IPS DF 6.9 (cell line): Measurements from ENCODE around the gene NACC2.

ENCODE experiments used
- DNase-seq: peaks from one replicate; pipeline ENCODE4 v3.0.0-alpha.2; 2013; ENCODE audit warnings: low read depth, low spot score
- H3K27ac ChIP-seq: one replicate; pipeline ENCODE4 v1.5.1; 2013; ENCODE audit warnings: low read length, control low read depth
- H3K27me3 ChIP-seq: 2 replicates; pipeline ENCODE4 v1.6.1; 2013; ENCODE audit warnings: mild to moderate bottlenecking, low read length; ENCODE audit not compliant: control insufficient read depth, insufficient read depth
- H3K36me3 ChIP-seq: 2 replicates; pipeline ENCODE4 v1.6.1; 2013; ENCODE audit warnings: low read length; ENCODE audit not compliant: control insufficient read depth, insufficient read depth
- H3K4me1 ChIP-seq: 2 replicates; pipeline ENCODE4 v1.6.1; 2013; ENCODE audit warnings: low read length; ENCODE audit not compliant: control insufficient read depth, insufficient read depth
- H3K4me3 ChIP-seq: 2 replicates; pipeline ENCODE4 v1.5.1; 2013; ENCODE audit warnings: mild to moderate bottlenecking, low read length
- H3K9me3 ChIP-seq: 2 replicates; pipeline ENCODE4 v1.6.1; 2013; ENCODE audit warnings: low read length, inconsistent platforms; ENCODE audit not compliant: control insufficient read depth, insufficient read depth
- WGBS: extraction: QIAGEN DNeasy Blood & Tissue Kit; methylation state at CpG from one replicate; pipeline ENCODE4 v1.1.7; 2013; ENCODE audit warnings: mixed read lengths, missing lambda C conversion rate; ENCODE audit not compliant: insufficient read length, insufficient coverage; 5-methylcytosine and 5-hydroxymethylcytosine counted together

The NACC2 gene

GRCh38 chr9:136086951-136087740, 7.9 kb downstream of the NACC2 start:
- H3K4me3 ChIP-seq, result no peak overlapping the region
- DNase-seq, result no peak
- peaks cover 11% of the 10 kb centered on the region; the same call in 1 of the 2 replicates for H3K4me1 ChIP-seq
- H3K9me3 ChIP-seq, result no peaks in the 10 kb centered on the region
- WGBS, result no CpG with 5 or more reads among the region's 21 CpGs
- no peaks in the 10 kb centered on the region for H3K27me3 ChIP-seq
- no peak overlapping the region for H3K27ac ChIP-seq
- no peaks in the 10 kb centered on the region for H3K36me3 ChIP-seq

DNA sequence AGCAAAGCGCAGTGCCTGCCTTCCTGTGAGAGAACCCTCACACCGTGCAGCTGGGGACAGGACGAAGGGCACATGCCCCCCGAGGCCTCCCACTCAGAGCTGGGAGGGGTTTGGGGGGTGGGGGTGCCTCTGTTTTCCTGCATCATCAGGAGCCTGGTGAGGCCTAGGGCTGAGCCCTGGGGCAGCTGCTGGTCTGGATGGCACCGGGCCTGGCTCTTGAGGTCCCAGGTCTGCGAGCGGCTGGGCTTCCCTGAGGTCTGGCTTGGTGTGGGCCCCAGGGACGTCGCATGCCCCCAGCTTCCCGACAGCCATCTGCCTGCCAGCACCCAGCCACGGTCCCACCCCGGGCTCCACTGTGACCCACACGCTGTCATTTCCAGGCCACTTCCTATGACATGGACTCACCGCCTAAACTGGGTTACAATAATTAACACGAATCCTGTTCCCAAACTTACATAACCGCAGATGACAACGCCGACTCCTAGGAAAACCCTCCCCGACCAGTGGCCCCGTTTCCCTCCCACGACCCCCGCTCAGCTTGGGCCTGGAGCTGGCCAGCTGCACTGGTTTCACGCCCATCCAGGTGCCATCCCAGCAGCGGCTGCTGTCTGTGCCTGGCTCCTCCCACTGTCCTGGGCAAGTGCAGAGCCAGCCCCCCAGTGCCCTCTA, 8.7 kb downstream of the NACC2 start:
- H3K9me3 ChIP-seq, result no peaks in the 10 kb centered on the region
- no peak overlapping the region for H3K4me3 ChIP-seq
- H3K27me3 ChIP-seq, result no peaks in the 10 kb centered on the region
- H3K36me3 ChIP-seq, result no peaks in the 10 kb centered on the region
- H3K4me1 ChIP-seq, result peaks cover 9% of the 10 kb centered on the region; the same call in 1 of the 2 replicates
- no peak for DNase-seq
- WGBS, result no CpG with 5 or more reads among the region's 24 CpGs
- no peak overlapping the region for H3K27ac ChIP-seq

GRCh38 chr9:136085815-136086212, 9.3 kb downstream of the NACC2 start:
- no CpG with 5 or more reads among the region's 16 CpGs for WGBS
- H3K27ac ChIP-seq, result no peak overlapping the region
- H3K27me3 ChIP-seq, result no peaks in the 10 kb centered on the region
- no peak overlapping the region for H3K4me3 ChIP-seq
- H3K4me1 ChIP-seq, result peaks cover 6% of the 10 kb centered on the region; the same call in 1 of the 2 replicates
- DNase-seq, result no peak
- no peaks in the 10 kb centered on the region for H3K36me3 ChIP-seq
- no peaks in the 10 kb centered on the region for H3K9me3 ChIP-seq

DNA sequence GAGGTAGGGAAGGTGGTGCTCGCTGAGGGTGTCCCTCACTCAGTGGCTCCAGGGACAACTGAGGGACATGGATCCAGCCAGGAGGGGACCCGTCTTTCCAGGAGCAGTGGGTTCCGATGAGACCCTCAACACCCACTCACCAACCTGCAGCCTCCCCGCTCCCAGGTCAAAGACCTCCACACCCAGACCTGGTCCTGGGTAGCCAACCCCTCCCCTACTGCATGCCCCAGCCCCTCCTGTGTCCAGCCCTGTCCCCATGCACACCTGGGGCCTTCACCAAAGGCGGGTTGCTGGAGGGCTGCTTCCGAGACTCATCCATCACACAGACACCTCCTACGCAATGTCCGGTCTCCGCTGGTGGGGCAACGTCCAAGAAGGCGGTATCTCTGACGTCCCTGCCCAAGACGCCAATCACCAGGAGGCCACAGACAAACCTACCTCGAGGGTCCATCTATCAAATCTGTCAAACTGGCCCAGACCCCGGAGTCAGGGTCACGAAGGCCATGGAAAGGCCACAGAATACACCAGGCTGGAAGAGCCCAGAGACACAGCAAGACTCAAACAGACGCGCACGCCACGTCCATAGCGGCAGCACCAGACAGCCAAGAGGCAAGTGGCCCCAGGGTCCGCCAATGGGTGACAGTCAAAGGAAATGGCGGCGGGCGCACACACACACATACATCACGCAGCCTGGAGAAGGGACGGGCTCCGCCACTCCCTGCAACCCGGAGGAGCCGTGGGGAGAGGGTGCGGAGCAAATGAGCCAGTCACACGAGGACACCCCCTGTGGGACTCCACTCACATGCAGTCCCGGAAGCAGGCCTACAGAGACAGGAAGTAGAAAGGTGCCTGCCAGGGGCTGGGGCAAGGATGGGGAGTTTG, 10.8 kb downstream of the NACC2 start:
- no CpG with 5 or more reads among the region's 33 CpGs for WGBS
- DNase-seq, result no peak
- Histone ChIP-seq H3K36me3 (no peaks in the 10 kb centered on the region), H3K9me3 (no peaks in the 10 kb centered on the region), H3K4me3 (no peak overlapping the region), H3K27me3 (no peaks in the 10 kb centered on the region), H3K27ac (no peak overlapping the region), H3K4me1 (0 out of 2 replicates have a peak, but pooled peaks cover 2% of the 10 kb centered on the region)

DNA sequence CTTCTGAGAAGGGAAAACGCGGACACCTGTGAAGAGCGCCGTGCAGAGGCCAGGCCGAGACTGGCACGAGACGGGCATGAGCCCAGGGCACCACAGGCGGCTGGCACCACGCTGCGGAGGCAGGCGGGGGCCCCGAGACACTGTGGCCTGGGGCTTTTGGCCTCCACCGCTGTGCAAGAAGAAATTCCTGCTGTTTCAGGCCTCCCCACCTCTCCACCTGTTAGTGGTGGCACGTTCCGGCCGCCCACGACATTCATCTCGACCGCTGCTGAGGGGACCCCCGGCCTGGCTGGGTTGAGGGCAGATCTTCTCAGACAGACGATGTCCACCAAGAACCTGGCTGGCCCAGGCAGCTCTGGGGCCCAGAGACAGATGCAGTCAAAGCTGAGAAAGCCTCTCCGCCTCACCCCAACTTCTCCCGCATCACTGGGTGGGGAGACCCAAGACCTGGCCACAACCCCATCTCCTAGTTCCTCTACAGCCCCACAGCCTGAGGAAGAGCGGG, 11.5 kb downstream of the NACC2 start:
- no CpG with 5 or more reads among the region's 24 CpGs for WGBS
- H3K27ac ChIP-seq, result no peak overlapping the region
- DNase-seq, result no peak
- H3K9me3 ChIP-seq, result no peaks in the 10 kb centered on the region
- 0 out of 2 replicates have a peak, but pooled peaks cover 2% of the 10 kb centered on the region for H3K4me1 ChIP-seq
- H3K36me3 ChIP-seq, result no peaks in the 10 kb centered on the region
- H3K27me3 ChIP-seq, result no peaks in the 10 kb centered on the region
- no peak overlapping the region for H3K4me3 ChIP-seq

GRCh38 chr9:136082496-136083361, 12.4 kb downstream of the NACC2 start:
- DNase-seq, result no peak
- no peak overlapping the region for H3K4me3 ChIP-seq
- no peaks in the 10 kb centered on the region for H3K27me3 ChIP-seq
- no peaks in the 10 kb centered on the region for H3K36me3 ChIP-seq
- H3K9me3 ChIP-seq, result no peaks in the 10 kb centered on the region
- H3K27ac ChIP-seq, result no peak overlapping the region
- WGBS, result no CpG with 5 or more reads among the region's 34 CpGs
- H3K4me1 ChIP-seq, result 0 out of 2 replicates have a peak, but pooled peaks cover 2% of the 10 kb centered on the region

DNA sequence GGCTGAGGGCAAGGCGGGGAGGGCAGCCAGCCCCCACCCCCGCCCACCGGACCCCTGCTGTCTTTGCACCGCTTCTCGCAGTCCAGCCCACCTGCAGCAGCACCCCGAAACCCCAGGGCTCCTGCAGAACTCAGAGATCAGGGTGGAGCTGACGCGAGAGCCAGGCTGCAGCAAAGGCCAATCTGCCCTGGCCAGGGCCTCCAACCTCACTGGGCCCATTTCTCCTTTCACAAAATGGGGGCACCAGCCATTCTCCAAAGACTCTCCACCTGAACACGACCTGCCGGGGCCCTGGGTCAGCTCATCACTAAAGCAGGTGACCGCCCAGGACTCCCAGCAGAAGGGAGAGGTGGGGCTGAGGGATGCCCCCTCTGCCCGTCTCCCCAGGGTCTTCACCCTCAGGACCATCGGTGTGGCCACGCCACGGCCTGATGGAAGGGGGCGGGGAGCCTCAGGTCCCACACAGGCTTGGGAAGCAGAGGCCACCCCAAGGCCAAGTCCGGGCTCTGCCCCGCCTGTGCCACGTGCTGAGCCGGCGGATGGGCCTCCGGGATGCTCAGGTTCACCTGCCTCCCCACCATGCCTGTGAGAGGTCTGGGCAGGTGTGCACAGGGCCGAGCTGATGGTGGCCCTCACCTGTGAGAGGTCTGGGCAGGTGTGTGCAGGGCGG, 13.1 kb downstream of the NACC2 start:
- no CpG with 5 or more reads among the region's 24 CpGs for WGBS
- H3K27ac ChIP-seq, result no peak overlapping the region
- H3K4me1 ChIP-seq, result 0 out of 2 replicates have a peak, but pooled peaks cover 2% of the 10 kb centered on the region

DNA sequence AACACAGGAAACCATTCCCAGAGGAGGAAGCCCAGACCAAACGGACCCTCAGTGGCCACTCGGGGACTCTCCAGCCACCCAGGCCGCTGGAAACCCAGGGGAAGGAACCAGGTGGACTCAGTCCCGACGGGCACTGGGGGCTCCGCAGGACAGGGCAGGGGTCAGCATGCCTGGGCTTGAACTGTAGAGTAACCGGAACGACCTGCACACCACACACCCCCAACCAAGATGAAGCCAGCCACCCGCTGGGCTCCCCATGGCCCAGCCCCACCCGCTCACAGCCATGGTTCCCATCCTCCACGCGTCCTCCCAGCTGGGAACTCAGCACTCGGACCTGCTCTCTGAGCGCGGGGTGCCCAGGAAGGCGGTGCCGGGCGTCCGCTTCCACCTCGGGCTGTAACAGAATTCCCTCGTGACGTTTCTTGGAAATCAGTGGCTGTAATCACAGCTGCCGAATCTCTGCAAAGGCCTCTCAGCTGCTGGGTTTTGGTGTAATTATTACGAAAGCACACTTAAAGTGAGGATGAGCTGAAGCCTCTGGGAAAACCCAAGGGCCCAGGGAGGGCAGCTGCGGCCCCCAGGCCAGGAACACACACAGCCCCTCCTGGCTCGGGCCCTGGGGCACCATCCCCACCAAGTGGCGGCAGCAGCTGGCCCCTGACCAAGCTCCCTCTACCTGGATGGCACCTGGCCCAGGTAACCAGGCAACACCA, 13.8 kb downstream of the NACC2 start:
- no peaks in the 10 kb centered on the region for H3K27me3 ChIP-seq
- no peak overlapping the region for H3K27ac ChIP-seq
- H3K9me3 ChIP-seq, result no peaks in the 10 kb centered on the region
- WGBS, result no CpG with 5 or more reads among the region's 27 CpGs
- H3K4me3 ChIP-seq, result no peak overlapping the region
- H3K4me1 ChIP-seq, result no peaks in the 10 kb centered on the region
- DNase-seq, result no peak
- no peaks in the 10 kb centered on the region for H3K36me3 ChIP-seq

More for the DNA sequence above, 13.1 kb downstream of the NACC2 start:
- H3K36me3 ChIP-seq, result no peaks in the 10 kb centered on the region
- H3K27me3 ChIP-seq, result no peaks in the 10 kb centered on the region
- no peak overlapping the region for H3K4me3 ChIP-seq
- H3K9me3 ChIP-seq, result no peaks in the 10 kb centered on the region
- no peak for DNase-seq

DNA sequence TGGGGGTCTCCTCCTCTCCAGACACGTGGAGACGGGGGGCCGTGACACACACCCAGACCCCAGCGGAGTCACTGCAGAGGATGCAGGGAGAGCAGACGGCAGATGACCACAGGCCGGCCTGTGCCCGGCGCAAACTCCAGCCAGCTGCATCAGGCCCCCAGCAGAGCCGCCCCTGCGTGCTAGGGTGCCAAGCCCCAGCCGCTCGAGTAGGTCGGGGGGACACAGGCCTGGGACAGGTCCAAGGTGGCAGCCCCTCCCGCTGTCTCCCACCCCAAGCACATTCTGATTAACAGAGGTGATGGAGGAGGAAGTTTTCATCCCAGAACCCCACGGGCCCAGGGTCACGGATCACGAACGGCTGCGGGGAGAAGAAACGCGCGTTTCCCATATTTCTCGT, 14.4 kb downstream of the NACC2 start:
- no peaks in the 10 kb centered on the region for H3K36me3 ChIP-seq
- no peaks in the 10 kb centered on the region for H3K9me3 ChIP-seq
- no CpG with 5 or more reads among the region's 23 CpGs for WGBS
- H3K27me3 ChIP-seq, result no peaks in the 10 kb centered on the region
- no peak for DNase-seq
- H3K4me3 ChIP-seq, result no peak overlapping the region
- no peak overlapping the region for H3K27ac ChIP-seq
- H3K4me1 ChIP-seq, result no peaks in the 10 kb centered on the region
